SK-N-SH (cell line): ENCODE measurements around the gene CDAN1.

Experiments used
- POLR2AphosphoS5 ChIP-seq: IDR thresholded peaks from 2 replicates; pipeline ENCODE4 v1.6.1; 2012; ENCODE audit warnings: low read depth, low read length
- TF ChIP-seq, protein P1 (sequence below): fragments of 200-600 bp; sonication (generic); IDR thresholded peaks from 2 replicates; pipeline ENCODE4 v1.6.1; 2017; ENCODE audit warnings: antibody characterized with exemption, mild to moderate bottlenecking, moderate library complexity

DNA sequence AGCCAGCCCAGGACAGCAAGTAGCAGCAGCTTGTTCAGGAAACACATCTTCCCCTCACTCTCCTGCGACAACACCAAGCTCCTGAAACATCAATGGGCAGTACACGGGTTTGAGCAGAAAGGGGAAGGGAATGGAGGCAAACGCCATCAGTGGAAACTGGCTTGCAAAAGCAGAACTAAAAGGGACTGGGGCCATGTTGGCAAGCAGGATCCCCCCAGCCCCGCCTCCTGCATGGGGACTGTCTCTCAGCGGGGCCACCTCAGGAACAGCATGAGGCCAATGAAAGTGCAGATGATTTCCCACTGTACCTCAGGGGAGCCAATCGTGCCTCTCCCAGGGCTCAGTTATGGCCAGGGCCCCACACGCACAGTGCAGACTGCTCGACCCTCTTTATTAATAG is 6.8 kb downstream of the CDAN1 start:
- TF ChIP-seq, protein P1, sequence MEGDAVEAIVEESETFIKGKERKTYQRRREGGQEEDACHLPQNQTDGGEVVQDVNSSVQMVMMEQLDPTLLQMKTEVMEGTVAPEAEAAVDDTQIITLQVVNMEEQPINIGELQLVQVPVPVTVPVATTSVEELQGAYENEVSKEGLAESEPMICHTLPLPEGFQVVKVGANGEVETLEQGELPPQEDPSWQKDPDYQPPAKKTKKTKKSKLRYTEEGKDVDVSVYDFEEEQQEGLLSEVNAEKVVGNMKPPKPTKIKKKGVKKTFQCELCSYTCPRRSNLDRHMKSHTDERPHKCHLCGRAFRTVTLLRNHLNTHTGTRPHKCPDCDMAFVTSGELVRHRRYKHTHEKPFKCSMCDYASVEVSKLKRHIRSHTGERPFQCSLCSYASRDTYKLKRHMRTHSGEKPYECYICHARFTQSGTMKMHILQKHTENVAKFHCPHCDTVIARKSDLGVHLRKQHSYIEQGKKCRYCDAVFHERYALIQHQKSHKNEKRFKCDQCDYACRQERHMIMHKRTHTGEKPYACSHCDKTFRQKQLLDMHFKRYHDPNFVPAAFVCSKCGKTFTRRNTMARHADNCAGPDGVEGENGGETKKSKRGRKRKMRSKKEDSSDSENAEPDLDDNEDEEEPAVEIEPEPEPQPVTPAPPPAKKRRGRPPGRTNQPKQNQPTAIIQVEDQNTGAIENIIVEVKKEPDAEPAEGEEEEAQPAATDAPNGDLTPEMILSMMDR = no peak
- TF ChIP-seq POLR2AphosphoS5 = no peak
